Testis (tissue), 3 donors: Measurements from ENCODE around the gene LAPTM4A. TPM values are rescaled to one million over a fixed set of nuclear protein-coding genes. Genes with fewer than 3 reads are reported as not detected.
A peak's percentile ranks its signal among the peaks of the same experiment; 100 is the strongest.

Experiments
- DNase-seq: peaks from one replicate; pipeline ENCODE4 v3.0.0-alpha.2; 2019
- H3K27ac ChIP-seq, 2 donors: fragments of 200-600 bp; sonication (generic); one replicate each; pipeline ENCODE4 v1.5.1; 2019
- H3K27me3 ChIP-seq: fragments of 200-600 bp; sonication (generic); one replicate; pipeline ENCODE4 v1.5.1; 2019
- H3K36me3 ChIP-seq: fragments of 200-600 bp; sonication (generic); one replicate; pipeline ENCODE4 v1.5.1; 2017; ENCODE audit warnings: low read depth; ENCODE audit errors: missing control alignments
- H3K4me1 ChIP-seq: fragments of 200-600 bp; sonication (generic); one replicate; pipeline ENCODE4 v1.5.1; 2019
- H3K4me3 ChIP-seq, 2 donors: fragments of 200-600 bp; sonication (generic); one replicate each; pipeline ENCODE4 v1.5.1; 2017 to 2019
- H3K9me3 ChIP-seq: fragments of 200-600 bp; sonication (generic); one replicate; pipeline ENCODE4 v1.5.1; 2017
- POLR2A ChIP-seq: fragments of 450-650 bp; IDR thresholded peaks from one replicate; pipeline ENCODE4 v1.6.1; 2017; ENCODE audit warnings: antibody characterized with exemption, mild to moderate bottlenecking, moderate library complexity
- WGBS, 2 donors: methylation state at CpG; one replicate each; pipeline ENCODE4 v1.1.5; 2018; 5-methylcytosine and 5-hydroxymethylcytosine counted together
- intact Hi-C: fragments of 100-400 bp; cut with DNase I; formaldehyde crosslinking; loops from one replicate; pipeline ENCODE4 v1.15.1; 2023; ENCODE audit warnings: low total_unique reads
- polyA plus RNA-seq: library from polyadenylated mRNA; stranded (reverse); fragments of 350-450 nt; fragmentation: Illumina TruSeq; extraction: RNeasy Lipid Tissue Mini Kit (QIAGEN cat#74804); gene quantifications from one replicate; pipeline ENCODE4 v1.2.3, GENCODE V29; 2014; ENCODE audit warnings: low read depth, low replicate concordance; ENCODE audit not compliant: insufficient read depth
- total RNA-seq, 2 donors: library from RNA; depleted of rRNA; stranded (reverse); fragments of >200 nt; gene quantifications; one replicate each; pipeline ENCODE4 v1.2.3, GENCODE V29; 2016
- TF ChIP-seq, protein P1 (sequence below), 3 experiments: fragments of 450-650 bp in 2 of 3; fragments of 200-600 bp in 1 of 3; sonication (generic) in 1 of 3; IDR thresholded peaks; one replicate each; pipeline ENCODE4 v1.5.1; 2016 to 2019; ENCODE audit warnings: antibody characterized with exemption in 3 of 3, mild to moderate bottlenecking in 2 of 3, moderate library complexity in 1 of 3

The LAPTM4A gene
- total and polyA plus RNA-seq, 3 donors from 2014 or later, result 331 to 712 (median 431) TPM

DNA sequence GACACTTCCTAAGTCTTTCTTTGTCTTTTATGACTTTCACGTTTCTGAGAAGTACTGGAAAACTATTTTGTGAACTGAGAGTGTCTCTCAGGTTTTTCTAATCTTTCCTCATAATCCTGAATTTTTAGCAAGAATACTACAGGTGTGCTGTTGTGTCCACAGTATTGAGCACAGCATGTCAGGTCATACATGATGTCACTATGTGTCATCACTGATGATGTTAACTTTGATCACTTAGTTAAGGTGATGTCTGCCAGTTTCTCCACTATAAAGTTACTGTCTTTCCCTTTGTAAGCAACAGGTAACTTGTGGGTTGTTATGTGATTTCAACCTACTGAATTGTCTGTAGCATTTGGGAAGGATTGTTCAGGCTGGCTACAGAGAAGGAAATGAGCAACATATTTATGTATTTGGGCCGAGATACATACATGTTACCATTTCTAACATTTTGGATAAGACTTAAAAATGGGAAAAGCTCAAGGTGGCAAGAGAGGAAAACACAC, 50.0 kb downstream of the LAPTM4A start:
- Histone ChIP-seq H3K36me3 (no peaks in the 10 kb centered on the region), H3K27ac (no peak overlapping the region), H3K4me3 (no peak overlapping the region), H3K27me3 (no peaks in the 10 kb centered on the region), H3K4me1 (peaks cover 4% of the 10 kb centered on the region), H3K9me3 (no peaks in the 10 kb centered on the region)
- WGBS, 2 donors, result 88 to 93% methylated on average over 2 of the region's 2 CpGs
- no peak for TF ChIP-seq POLR2A
- intact Hi-C loops, result no loop called here
- no peak for DNase-seq

DNA sequence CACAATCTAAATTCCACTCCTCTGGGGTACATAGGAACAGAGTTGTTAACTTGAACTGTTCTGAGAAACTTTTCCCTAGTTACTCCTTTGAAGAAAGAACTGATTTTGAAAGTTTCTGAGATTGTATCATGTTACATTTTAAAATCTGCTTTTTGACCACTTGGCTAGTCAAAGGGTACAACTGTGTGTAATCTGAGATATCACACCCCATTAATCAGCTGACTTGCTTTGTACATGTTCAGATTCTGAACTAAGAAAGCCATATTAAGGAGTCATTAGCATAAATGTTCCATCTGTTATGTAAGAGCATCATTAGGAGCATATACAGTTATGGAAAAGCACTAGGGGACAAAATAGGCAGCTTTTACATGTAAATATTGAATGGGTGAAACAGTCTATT, 57.7 kb downstream of the LAPTM4A start:
- DNase-seq, result no peak
- Histone ChIP-seq H3K27me3 (no peaks in the 10 kb centered on the region), H3K4me1 (peaks cover 3% of the 10 kb centered on the region), H3K4me3 (no peak overlapping the region), H3K9me3 (no peaks in the 10 kb centered on the region), H3K27ac (no peak overlapping the region), H3K36me3 (no peaks in the 10 kb centered on the region)
- TF ChIP-seq, protein P1, sequence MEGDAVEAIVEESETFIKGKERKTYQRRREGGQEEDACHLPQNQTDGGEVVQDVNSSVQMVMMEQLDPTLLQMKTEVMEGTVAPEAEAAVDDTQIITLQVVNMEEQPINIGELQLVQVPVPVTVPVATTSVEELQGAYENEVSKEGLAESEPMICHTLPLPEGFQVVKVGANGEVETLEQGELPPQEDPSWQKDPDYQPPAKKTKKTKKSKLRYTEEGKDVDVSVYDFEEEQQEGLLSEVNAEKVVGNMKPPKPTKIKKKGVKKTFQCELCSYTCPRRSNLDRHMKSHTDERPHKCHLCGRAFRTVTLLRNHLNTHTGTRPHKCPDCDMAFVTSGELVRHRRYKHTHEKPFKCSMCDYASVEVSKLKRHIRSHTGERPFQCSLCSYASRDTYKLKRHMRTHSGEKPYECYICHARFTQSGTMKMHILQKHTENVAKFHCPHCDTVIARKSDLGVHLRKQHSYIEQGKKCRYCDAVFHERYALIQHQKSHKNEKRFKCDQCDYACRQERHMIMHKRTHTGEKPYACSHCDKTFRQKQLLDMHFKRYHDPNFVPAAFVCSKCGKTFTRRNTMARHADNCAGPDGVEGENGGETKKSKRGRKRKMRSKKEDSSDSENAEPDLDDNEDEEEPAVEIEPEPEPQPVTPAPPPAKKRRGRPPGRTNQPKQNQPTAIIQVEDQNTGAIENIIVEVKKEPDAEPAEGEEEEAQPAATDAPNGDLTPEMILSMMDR (IDR thresholded peaks at IDR 0.05), result no peak
- no peak for TF ChIP-seq POLR2A
- intact Hi-C loops, result no loop called here

DNA sequence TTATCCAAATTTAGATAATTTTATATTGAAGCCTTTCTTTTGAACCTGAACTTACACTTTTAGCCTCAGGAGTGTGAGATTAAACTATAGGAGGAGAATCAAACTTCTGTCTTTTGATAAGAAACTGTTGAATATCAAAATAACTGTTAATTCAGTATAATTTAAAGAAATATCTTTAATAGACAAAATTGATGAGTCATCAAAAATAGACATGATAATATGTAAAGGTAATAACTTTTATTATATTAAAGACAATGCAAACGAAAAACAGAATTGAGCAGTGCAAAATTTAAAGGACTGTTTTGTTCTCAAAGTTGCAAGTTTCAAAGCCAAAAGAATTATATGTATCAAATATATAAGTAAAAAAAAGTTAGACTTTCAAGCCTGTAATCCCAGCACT, 59.5 kb downstream of the LAPTM4A start:
- H3K9me3 ChIP-seq, result no peaks in the 10 kb centered on the region
- H3K4me3 ChIP-seq, result no peak overlapping the region
- 80 to 82% methylated on average over 1 of the region's 1 CpG for WGBS, 2 donors
- peaks cover 3% of the 10 kb centered on the region for H3K4me1 ChIP-seq
- no peaks in the 10 kb centered on the region for H3K36me3 ChIP-seq
- H3K27ac ChIP-seq, result no peak overlapping the region
- no peak for TF ChIP-seq POLR2A
- TF ChIP-seq, protein P1 (IDR thresholded peaks at IDR 0.05), result no peak
- intact Hi-C loops, result no loop called here
- no peaks in the 10 kb centered on the region for H3K27me3 ChIP-seq
- no peak for DNase-seq

DNA sequence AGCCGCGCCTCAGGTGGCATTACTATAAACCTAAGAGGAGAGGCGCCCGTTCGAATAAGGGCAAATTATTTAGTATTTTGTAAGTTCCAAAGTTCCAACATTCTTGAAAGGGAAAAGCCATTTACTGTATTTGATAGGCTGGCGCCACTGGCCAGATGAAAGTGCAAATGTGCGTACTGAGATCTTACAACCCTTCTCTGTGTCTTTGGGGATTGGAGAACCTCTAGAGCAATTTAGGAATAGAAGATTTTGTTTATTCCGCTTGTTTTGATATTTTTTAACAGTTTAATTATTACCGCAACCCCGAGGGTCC, 61.1 kb downstream of the LAPTM4A start:
- no peaks in the 10 kb centered on the region for H3K27me3 ChIP-seq
- peak overlapping the region; percentile 76 to 79 for H3K4me3 ChIP-seq
- no peak for DNase-seq
- no peaks in the 10 kb centered on the region for H3K9me3 ChIP-seq
- no peak for TF ChIP-seq POLR2A
- TF ChIP-seq, protein P1 (IDR thresholded peaks at IDR 0.05), result no peak
- intact Hi-C loops, result no loop called here
- no peaks in the 10 kb centered on the region for H3K36me3 ChIP-seq
- WGBS, 2 donors, result 10 to 15% methylated on average over 8 to 10 of the region's 10 CpGs
- H3K27ac ChIP-seq, result peak overlapping the region; percentile 15 to 73
- peaks cover 3% of the 10 kb centered on the region for H3K4me1 ChIP-seq

DNA sequence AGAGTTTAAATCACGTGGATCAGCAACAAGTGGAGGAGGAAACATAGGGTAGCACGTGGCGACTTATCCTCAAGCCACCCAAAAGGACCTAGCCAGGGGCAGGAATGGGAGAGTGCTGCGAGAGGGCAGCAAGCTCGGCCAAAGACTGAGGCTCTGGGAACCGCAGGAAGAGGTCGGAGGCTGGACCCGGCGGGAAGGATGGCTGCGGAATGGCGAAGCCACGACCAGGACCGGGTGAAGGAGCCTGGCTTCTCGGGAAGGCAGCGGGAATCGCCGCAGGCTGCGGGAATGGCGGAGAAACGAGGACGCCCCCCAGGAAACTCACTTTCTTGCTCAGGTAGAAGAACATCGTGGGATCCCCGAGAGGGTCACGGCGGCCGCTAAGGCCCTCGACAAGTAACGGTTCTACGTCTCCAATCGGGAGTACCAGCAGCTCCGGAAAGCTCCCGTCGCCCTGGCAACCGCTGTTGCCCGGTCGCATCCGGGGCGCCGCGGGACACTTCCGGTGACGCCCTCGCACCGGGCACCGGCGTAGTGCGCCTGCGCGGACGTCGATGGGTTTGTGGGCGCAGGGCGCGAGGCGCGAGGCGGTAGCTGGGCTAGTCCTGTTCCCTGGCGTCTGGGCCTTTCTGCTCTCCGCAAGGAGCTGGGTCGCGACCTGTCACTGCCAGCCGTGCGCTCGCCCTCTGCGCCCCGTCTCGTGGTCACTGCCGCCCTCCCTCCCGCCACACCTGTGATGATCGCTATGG, 61.6 kb downstream of the LAPTM4A start, which contains the start of gene WDR35:
WDR35 (minus strand) TSS at position 439 of the 749 bp plus-strand sequence; CDS start at position 349, 90 bp downstream.
- Histone ChIP-seq H3K27me3 (no peaks in the 10 kb centered on the region), H3K27ac (peak within 1 kb of the TSS; percentile 15 to 73), H3K4me3 (peak within 1 kb of the TSS; percentile 76 to 79), H3K36me3 (no peaks in the 10 kb centered on the region), H3K4me1 (peaks cover 3% of the 10 kb centered on the region), H3K9me3 (no peaks in the 10 kb centered on the region)
- TF ChIP-seq POLR2A, result no peak
- TF ChIP-seq, protein P1 (IDR thresholded peaks at IDR 0.05), result no peak
- 0 to 2% methylated on average over 19 to 53 of the region's 70 CpGs for WGBS, 2 donors
- peak; percentile 94 for DNase-seq
- intact Hi-C loops, result no loop called here
